WTC11 (cell line): Measurements from ENCODE around the gene YPEL4. TPM values are rescaled to one million over a fixed set of nuclear protein-coding genes. Genes with fewer than 3 reads are reported as not detected.

Source experiments
- ATAC-seq: fragments of 200-7000 bp; cut with Tn5 transposase; 2 replicates; pipeline ENCODE4 v1.10.0; 2021; ENCODE audit warnings: mild to moderate bottlenecking, moderate library complexity
- CTCF ChIA-PET: fragments of 300-600 bp; sonication (Branson Sonifier 250); formaldehyde crosslinking; loops from one replicate; lab custom pipeline; 2021; ENCODE audit warnings: antibody characterized with exemption; lab: Charles Lee
- POLR2A ChIA-PET: fragments of 350-600 bp; sonication (Branson Sonifier 250); formaldehyde crosslinking; loops from one replicate; lab custom pipeline; 2021; ENCODE audit warnings: antibody characterized with exemption; lab: Charles Lee
- DNase-seq: peaks from one replicate; pipeline ENCODE4 v3.0.0; 2021; ENCODE audit warnings: low spot score
- H3K27ac Mint-ChIP-seq: 2 replicates; pipeline ENCODE4 v1.8.0; 2021; ENCODE audit warnings: mixed read lengths
- H3K27me3 Mint-ChIP-seq: 2 replicates; pipeline ENCODE4 v1.8.0; 2021; ENCODE audit warnings: low read depth, mild to moderate bottlenecking, moderate library complexity, mixed read lengths
- H3K36me3 Mint-ChIP-seq: 2 replicates; pipeline ENCODE4 v1.8.0; 2021; ENCODE audit warnings: mixed read lengths
- H3K4me1 Mint-ChIP-seq: 2 replicates; pipeline ENCODE4 v1.8.0; 2022; ENCODE audit warnings: mixed read lengths
- H3K4me3 Mint-ChIP-seq: 2 replicates; pipeline ENCODE4 v1.8.0; 2021; ENCODE audit warnings: mild to moderate bottlenecking, moderate library complexity, mixed read lengths
- H3K9me3 Mint-ChIP-seq: 2 replicates; pipeline ENCODE4 v1.8.0; 2021; ENCODE audit warnings: mixed read lengths
- AFF4 ChIP-seq: sonication (generic); formaldehyde crosslinking; IDR thresholded peaks from 2 replicates; pipeline ENCODE4 v1.8.1; 2023; ENCODE audit warnings: mild to moderate bottlenecking, missing genetic modification reagents, borderline replicate concordance
- ARID4B ChIP-seq: sonication (generic); formaldehyde crosslinking; IDR thresholded peaks from 2 replicates; pipeline ENCODE4 v1.8.0; 2023; ENCODE audit warnings: missing genetic modification reagents, mild to moderate bottlenecking, borderline replicate concordance
- E2F1 ChIP-seq: sonication (generic); formaldehyde crosslinking; IDR thresholded peaks from 2 replicates; pipeline ENCODE4 v1.8.0; 2022; ENCODE audit warnings: mild to moderate bottlenecking, missing genetic modification reagents
- EMX1 ChIP-seq: fragments of 250-450 bp; sonication (Bioruptor Pico); IDR thresholded peaks from 2 replicates; pipeline ENCODE4 v1.8.0; 2021; ENCODE audit warnings: mild to moderate bottlenecking
- GABPB1 ChIP-seq: sonication (generic); formaldehyde crosslinking; IDR thresholded peaks from 2 replicates; pipeline ENCODE4 v1.8.1; 2023; ENCODE audit warnings: mild to moderate bottlenecking, missing genetic modification reagents
- JUN ChIP-seq: sonication (generic); formaldehyde crosslinking; IDR thresholded peaks from 2 replicates; pipeline ENCODE4 v1.8.0; 2023; ENCODE audit warnings: mild to moderate bottlenecking, missing genetic modification reagents
- PREB ChIP-seq: sonication (generic); formaldehyde crosslinking; IDR thresholded peaks from 2 replicates; pipeline ENCODE4 v1.8.1; 2022; ENCODE audit warnings: mild to moderate bottlenecking, missing genetic modification reagents, moderate library complexity, borderline replicate concordance
- STAT6 ChIP-seq: sonication (generic); formaldehyde crosslinking; conservative IDR thresholded peaks from 2 replicates; pipeline ENCODE4 v1.8.1; 2023; ENCODE audit warnings: mild to moderate bottlenecking, low read depth, missing genetic modification reagents, moderate library complexity
- TEAD4 ChIP-seq: sonication (generic); formaldehyde crosslinking; IDR thresholded peaks from 2 replicates; pipeline ENCODE4 v1.8.0; 2022; ENCODE audit warnings: mild to moderate bottlenecking, missing genetic modification reagents
- TP53 ChIP-seq: sonication (generic); formaldehyde crosslinking; IDR thresholded peaks from 2 replicates; pipeline ENCODE4 v1.8.1; 2023; ENCODE audit warnings: mild to moderate bottlenecking, missing genetic modification reagents
- ZBTB21 ChIP-seq: sonication (generic); formaldehyde crosslinking; IDR thresholded peaks from 2 replicates; pipeline ENCODE4 v1.8.1; 2023; ENCODE audit warnings: mild to moderate bottlenecking, missing genetic modification reagents, borderline replicate concordance
- ZNF121 ChIP-seq: sonication (generic); formaldehyde crosslinking; IDR thresholded peaks from 2 replicates; pipeline ENCODE4 v1.8.0; 2023; ENCODE audit warnings: missing genetic modification reagents
- ZNF138 ChIP-seq: sonication (generic); formaldehyde crosslinking; conservative IDR thresholded peaks from 2 replicates; pipeline ENCODE4 v1.8.1; 2022; ENCODE audit warnings: mild to moderate bottlenecking, moderate library complexity, missing genetic modification reagents
- ZSCAN18 ChIP-seq: fragments of 250-450 bp; sonication (Bioruptor Pico); IDR thresholded peaks from 2 replicates; pipeline ENCODE4 v2.1.2; 2022; ENCODE audit warnings: mild to moderate bottlenecking, moderate library complexity
- total RNA-seq: library from RNA; stranded (reverse); gene quantifications from 3 replicates; pipeline ENCODE4 v1.2.3, GENCODE V29; 2021

YPEL4 gene
- total RNA-seq, 1 experiment from 2014 or later: 0.15 TPM

GRCh38 chr11:57638005-57638781 lies 11.5 kb downstream of the YPEL4 start (continued):
- no peak for TF ChIP-seq PREB (CRISPR knock-in tag)
- no peak for TF ChIP-seq ZSCAN18 (CRISPR knock-in tag)
- no peak for TF ChIP-seq STAT6 (CRISPR knock-in tag)
- TF ChIP-seq E2F1: no peak
- no peak; the same call in 1 of the 2 replicates for TF ChIP-seq AFF4 (CRISPR knock-in tag)
- TF ChIP-seq ZNF138: no peak
- TF ChIP-seq EMX1: no peak
- peak; percentile 55; the same call in 1 of the 2 replicates for TF ChIP-seq JUN (CRISPR knock-in tag)

- CTCF ChIA-PET: interaction anchor here (0.8 to 1.4 kb wide), 3 partner anchors 40 to 180 kb away, joined by 4 to 10 read pairs (median 10); partner anchors contain the start of gene UBE2L6
- peak; percentile 12 for ATAC-seq
These were observed 12.1 kb downstream of the YPEL4 start for GRCh38 chr11:57637626-57638004.

More at GRCh38 chr11:57637626-57638004, 12.1 kb downstream of the YPEL4 start:
- POLR2A ChIA-PET: interaction anchor here (0.8 to 6.6 kb wide), 9 partner anchors 9 to 144 kb away, joined by 3 to 115 read pairs (median 6); partner anchors contain the start of genes CTNND1, SERPING1, UBE2L6 and YPEL4
- peak; percentile 81 for DNase-seq
- TF ChIP-seq JUN (CRISPR knock-in tag): 0 out of 2 replicates have a peak, but pooled peaks have one; percentile 17
- peak; percentile 59; the same call in 1 of the 2 replicates for TF ChIP-seq ARID4B (CRISPR knock-in tag)
- 0 out of 2 replicates have a peak, but pooled peaks have one; percentile 17 for TF ChIP-seq TEAD4 (CRISPR knock-in tag)
- no peak for TF ChIP-seq ZBTB21 (CRISPR knock-in tag)
- TF ChIP-seq TP53: 0 out of 2 replicates have a peak, but pooled peaks have one; percentile 13
- TF ChIP-seq GABPB1: no peak
- TF ChIP-seq ZNF121 (CRISPR knock-in tag): peak; percentile 74
- H3K4me3 Mint-ChIP-seq: peak overlapping the region; percentile 96
- H3K4me1 Mint-ChIP-seq: peaks cover 43% of the 10 kb centered on the region
- peak overlapping the region; percentile 98 for H3K27ac Mint-ChIP-seq
- peaks cover 29% of the 10 kb centered on the region for H3K36me3 Mint-ChIP-seq
- no peaks in the 10 kb centered on the region for H3K9me3 Mint-ChIP-seq
- H3K27me3 Mint-ChIP-seq: peaks cover 18% of the 10 kb centered on the region
